Measurements from ENCODE around the gene TCERG1L. TPM values are rescaled to one million over a fixed set of nuclear protein-coding genes. Genes with fewer than 3 reads are reported as not detected.

Gene TCERG1L
- total and polyA plus RNA-seq, 4 donors = not detected

DNA sequence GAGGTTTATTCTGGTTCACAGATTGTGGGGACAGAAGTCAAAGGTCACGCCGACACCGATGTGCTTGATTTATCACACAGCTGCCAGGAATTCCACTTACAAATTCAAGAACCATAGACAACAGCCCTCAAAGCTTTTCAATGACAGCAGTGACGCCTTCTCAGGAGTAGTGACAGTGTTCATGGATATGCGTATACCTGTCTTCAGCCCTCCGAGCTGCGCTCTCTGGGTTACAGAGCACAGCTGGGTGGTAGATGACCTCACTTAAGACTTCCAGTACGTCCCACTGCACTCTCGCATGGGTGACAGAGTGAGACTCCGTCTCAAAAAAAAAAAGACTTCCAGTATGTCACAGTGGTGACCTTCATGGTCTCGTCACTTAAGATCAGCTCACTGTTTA lies 108.5 kb downstream of the TCERG1L start:
- H3K9me3 ChIP-seq (ENCODE audit: control insufficient read depth, low read length) = no peaks in the 10 kb centered on the region
- no peak overlapping the region for H3K4me3 ChIP-seq (ENCODE audit: low read length in 2 of 2)
- DNase-seq (peak in 1 of 2 donors; percentile 7), ATAC-seq (ENCODE audit: low FRiP score) (no peak)
- H3K36me3 ChIP-seq (ENCODE audit: control insufficient read depth in 1 of 2, insufficient read depth in 2 of 2, low read length in 1 of 2) = no peaks in the 10 kb centered on the region
- intact Hi-C loops (cut with DNase I) = no loop called here
- no peaks in the 10 kb centered on the region for H3K27me3 ChIP-seq (ENCODE audit: control insufficient read depth in 1 of 2, insufficient read depth in 2 of 2, low read length in 1 of 2)
- WGBS, 2 donors = 70 to 74% methylated on average over 11 of the region's 11 CpGs
- H3K27ac ChIP-seq (ENCODE audit: low read depth in 1 of 2, low read length in 2 of 2) = no peak overlapping the region
- H3K4me1 ChIP-seq (ENCODE audit: control insufficient read depth in 1 of 2, insufficient read depth in 2 of 2, low read length in 2 of 2) = no peaks in the 10 kb centered on the region

DNA sequence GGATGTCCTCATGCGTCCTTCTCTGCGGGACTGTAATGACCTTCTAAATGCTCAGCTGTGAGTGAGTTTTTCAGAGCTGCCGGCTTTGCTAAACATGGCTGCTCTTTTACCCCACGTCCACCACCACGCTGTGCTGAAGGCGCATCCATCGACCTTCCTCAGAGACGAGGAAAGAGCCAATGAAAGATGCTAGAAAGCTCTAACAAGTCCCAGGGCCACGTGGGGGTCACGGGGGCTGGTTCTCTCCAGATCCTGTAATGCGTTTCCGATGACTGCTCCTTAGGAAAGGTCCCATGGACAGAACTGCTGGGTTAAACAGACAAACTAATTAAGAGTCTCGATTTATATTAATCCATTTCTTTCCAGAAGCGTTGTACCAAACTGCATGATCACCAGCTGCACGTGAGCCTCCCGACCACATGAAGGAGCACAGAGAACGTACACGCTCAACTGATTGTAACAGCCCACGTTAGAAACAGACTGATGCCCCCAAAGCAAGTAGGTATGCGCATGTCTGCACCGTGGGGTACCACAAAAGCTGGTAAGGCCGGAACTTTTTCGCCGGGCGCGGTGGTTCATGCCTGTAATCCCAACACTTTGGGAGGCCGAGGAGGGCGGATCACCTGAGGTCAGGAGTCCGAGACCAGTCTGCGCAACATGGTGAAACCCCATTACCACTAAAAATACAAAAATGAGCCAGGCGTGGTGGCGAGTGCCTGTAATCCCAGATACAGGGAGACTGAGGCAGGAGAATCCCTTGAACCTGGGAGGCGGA lies 109.6 kb downstream of the TCERG1L start:
- Histone ChIP-seq H3K9me3 (ENCODE audit: control insufficient read depth, low read length) (no peaks in the 10 kb centered on the region), H3K27ac (ENCODE audit: low read depth in 1 of 2, low read length in 2 of 2) (no peak overlapping the region), H3K4me1 (ENCODE audit: control insufficient read depth in 1 of 2, insufficient read depth in 2 of 2, low read length in 2 of 2) (no peaks in the 10 kb centered on the region), H3K27me3 (ENCODE audit: control insufficient read depth in 1 of 2, insufficient read depth in 2 of 2, low read length in 1 of 2) (no peaks in the 10 kb centered on the region), H3K4me3 (ENCODE audit: low read length in 2 of 2) (no peak overlapping the region), H3K36me3 (ENCODE audit: control insufficient read depth in 1 of 2, insufficient read depth in 2 of 2, low read length in 1 of 2) (no peaks in the 10 kb centered on the region)
- peak in 1 of 2 donors; percentile 49 for DNase-seq
- no peak for ATAC-seq (ENCODE audit: low FRiP score)
- intact Hi-C loops (cut with DNase I) = no loop called here
- WGBS, 2 donors = 91 to 93% methylated on average over 33 of the region's 33 CpGs

DNA sequence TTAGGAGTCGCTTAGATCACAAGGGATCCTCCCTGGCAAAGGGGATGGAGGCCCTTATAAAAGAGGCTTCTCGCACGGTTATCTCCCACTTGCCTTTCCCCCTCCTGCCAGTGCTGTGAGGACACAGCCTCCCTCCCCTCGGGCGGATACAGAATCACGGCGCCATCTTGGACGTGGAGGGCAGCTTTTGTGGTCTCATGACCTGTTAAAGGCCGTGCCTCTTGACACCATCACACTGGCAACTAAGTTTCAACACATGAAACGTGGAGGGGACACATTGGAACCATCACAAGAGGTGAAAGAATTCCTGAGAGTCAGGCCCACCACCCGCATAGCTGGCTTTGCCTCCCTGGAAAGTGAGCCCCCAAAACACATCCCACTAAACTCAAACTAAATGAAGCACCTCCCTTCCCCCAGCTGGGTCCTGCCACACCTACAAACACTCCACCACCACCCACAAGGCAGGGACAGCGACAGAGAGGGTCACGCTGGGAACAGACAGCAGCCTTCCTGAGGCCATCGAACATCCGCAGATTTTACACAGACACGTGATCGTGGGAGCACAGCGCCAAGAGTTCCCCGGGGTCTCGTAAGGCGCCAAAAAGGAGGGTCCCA lies 110.6 kb downstream of the TCERG1L start:
- 83 to 84% methylated on average over 21 of the region's 21 CpGs for WGBS, 2 donors

DNA sequence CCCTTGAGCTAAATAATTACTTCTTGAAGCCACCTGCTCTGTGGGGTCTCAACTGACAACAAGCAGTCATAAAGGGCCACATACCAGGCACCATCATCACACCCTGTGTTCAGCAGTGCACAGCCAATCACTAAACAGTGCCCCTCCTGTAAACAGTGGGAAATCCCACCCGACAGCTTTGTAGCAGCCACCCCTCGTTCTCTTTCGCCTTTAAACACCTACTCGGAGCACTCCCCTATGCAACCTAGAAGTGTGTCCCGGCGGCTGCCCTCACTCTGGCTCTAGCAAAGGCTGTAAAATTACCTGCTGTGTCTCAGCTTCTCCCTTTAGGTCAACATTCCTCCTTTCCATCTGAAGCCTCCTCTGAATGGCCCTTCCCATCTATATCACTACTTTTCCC lies 111.9 kb downstream of the TCERG1L start:
- no peaks in the 10 kb centered on the region for H3K4me1 ChIP-seq (ENCODE audit: control insufficient read depth in 1 of 2, insufficient read depth in 2 of 2, low read length in 2 of 2)
- H3K27me3 ChIP-seq (ENCODE audit: control insufficient read depth in 1 of 2, insufficient read depth in 2 of 2, low read length in 1 of 2) = no peaks in the 10 kb centered on the region
- no peak overlapping the region for H3K27ac ChIP-seq (ENCODE audit: low read depth in 1 of 2, low read length in 2 of 2)
- 14 to 17% methylated on average over 6 of the region's 6 CpGs for WGBS, 2 donors
- no peak for ATAC-seq (ENCODE audit: low FRiP score)
- peak in 1 of 2 donors; percentile 32 for DNase-seq
- H3K4me3 ChIP-seq (ENCODE audit: low read length in 2 of 2) = no peak overlapping the region
- H3K36me3 ChIP-seq (ENCODE audit: control insufficient read depth in 1 of 2, insufficient read depth in 2 of 2, low read length in 1 of 2) = no peaks in the 10 kb centered on the region
- peaks cover 2% of the 10 kb centered on the region for H3K9me3 ChIP-seq (ENCODE audit: control insufficient read depth, low read length)
- intact Hi-C loops (cut with DNase I) = no loop called here

More for the DNA sequence above, 110.6 kb downstream of the TCERG1L start:
- Histone ChIP-seq H3K4me1 (ENCODE audit: control insufficient read depth in 1 of 2, insufficient read depth in 2 of 2, low read length in 2 of 2) (no peaks in the 10 kb centered on the region), H3K27me3 (ENCODE audit: control insufficient read depth in 1 of 2, insufficient read depth in 2 of 2, low read length in 1 of 2) (no peaks in the 10 kb centered on the region), H3K4me3 (ENCODE audit: low read length in 2 of 2) (no peak overlapping the region), H3K9me3 (ENCODE audit: control insufficient read depth, low read length) (peaks cover 2% of the 10 kb centered on the region), H3K27ac (ENCODE audit: low read depth in 1 of 2, low read length in 2 of 2) (no peak overlapping the region), H3K36me3 (ENCODE audit: control insufficient read depth in 1 of 2, insufficient read depth in 2 of 2, low read length in 1 of 2) (no peaks in the 10 kb centered on the region)
- peak in 1 of 2 donors; percentile 41 for DNase-seq
- intact Hi-C loops (cut with DNase I) = no loop called here
- ATAC-seq (ENCODE audit: low FRiP score) = no peak

DNA sequence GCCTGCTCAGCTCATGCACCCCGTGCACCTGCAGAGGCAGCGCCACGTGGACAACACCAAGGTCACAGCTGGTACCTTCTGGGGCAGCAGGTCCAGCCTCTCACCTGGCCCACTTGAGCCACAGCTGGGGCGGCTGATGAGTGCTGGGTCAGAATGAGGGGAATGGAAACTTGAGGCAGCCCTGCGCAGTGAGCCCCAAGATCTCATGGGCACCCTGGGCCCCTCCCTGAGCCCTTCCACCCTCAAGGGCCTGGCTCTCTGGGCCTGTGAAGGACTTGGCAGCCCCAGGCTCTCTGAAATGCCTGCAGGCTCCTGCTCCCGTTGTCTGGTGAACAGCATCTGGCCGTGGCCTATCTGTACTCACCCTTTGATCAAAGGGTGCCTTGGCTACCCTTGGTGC lies 112.7 kb downstream of the TCERG1L start:
- WGBS, 2 donors = 71 to 74% methylated on average over 7 of the region's 7 CpGs
- Histone ChIP-seq H3K36me3 (ENCODE audit: control insufficient read depth in 1 of 2, insufficient read depth in 2 of 2, low read length in 1 of 2) (no peaks in the 10 kb centered on the region), H3K27me3 (ENCODE audit: control insufficient read depth in 1 of 2, insufficient read depth in 2 of 2, low read length in 1 of 2) (no peaks in the 10 kb centered on the region), H3K9me3 (ENCODE audit: control insufficient read depth, low read length) (peaks cover 2% of the 10 kb centered on the region), H3K4me1 (ENCODE audit: control insufficient read depth in 1 of 2, insufficient read depth in 2 of 2, low read length in 2 of 2) (no peaks in the 10 kb centered on the region), H3K4me3 (ENCODE audit: low read length in 2 of 2) (no peak overlapping the region), H3K27ac (ENCODE audit: low read depth in 1 of 2, low read length in 2 of 2) (no peak overlapping the region)
- intact Hi-C loops (cut with DNase I) = no loop called here
- DNase-seq (peak in 1 of 2 donors; percentile 55), ATAC-seq (ENCODE audit: low FRiP score) (no peak)

DNA sequence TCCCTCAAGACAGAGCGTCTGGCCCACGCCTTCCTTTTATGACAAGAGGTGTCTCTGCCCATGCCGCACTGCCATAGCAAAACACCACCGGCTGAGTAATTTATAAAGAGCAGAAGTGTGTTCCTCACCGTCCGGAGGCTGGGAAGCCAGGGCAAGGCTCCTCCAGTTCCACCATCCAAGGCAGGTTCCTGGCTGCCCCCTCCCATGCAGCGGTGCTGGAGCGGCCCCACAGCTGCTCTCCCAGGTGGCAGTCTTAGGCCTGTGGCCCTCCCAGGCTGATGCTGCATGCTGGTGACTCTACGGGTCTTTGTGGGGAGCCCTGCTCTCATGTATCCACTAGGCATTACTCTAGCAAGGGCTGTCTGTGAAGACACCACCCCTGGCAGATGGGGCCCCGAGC lies 113.1 kb downstream of the TCERG1L start:
- intact Hi-C loops (cut with DNase I) = no loop called here

DNA sequence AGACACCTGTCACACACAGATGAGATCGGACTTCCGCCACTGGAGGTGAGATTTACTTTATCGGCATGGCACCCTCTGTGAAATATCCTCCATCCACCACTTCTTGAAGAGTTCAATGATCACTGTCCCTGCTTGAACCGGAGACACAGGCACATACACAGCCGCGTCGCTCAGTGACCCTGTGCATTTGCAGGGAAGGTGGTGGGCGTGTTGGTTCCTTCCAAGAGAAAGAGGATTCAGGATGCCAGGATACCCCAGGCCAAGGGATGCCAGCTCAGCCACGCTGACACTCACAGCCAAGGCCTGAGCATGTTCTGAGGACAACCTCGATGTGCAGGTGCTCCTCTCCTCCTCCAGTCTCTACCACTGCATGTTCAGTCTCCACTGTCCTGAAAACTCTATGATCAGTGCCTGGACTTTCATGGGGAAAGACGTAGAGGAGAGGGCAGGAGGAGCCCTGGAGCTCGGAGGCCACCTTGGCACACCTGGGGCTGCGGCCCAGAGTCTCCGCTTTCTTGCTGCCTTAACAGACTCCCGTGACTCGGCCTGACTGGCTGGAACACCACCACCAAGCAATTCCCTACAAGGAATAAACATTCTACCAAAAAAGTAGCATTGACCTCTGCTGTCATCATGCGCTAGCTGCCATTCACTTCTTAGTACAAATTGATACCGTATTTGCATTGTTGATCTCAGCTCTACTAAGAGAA lies 115.2 kb downstream of the TCERG1L start:
- DNase-seq (no peak), ATAC-seq (ENCODE audit: low FRiP score) (peak; percentile 46)
- H3K9me3 ChIP-seq (ENCODE audit: control insufficient read depth, low read length) = peaks cover 2% of the 10 kb centered on the region
- H3K36me3 ChIP-seq (ENCODE audit: control insufficient read depth in 1 of 2, insufficient read depth in 2 of 2, low read length in 1 of 2) = no peaks in the 10 kb centered on the region
- H3K4me1 ChIP-seq (ENCODE audit: control insufficient read depth in 1 of 2, insufficient read depth in 2 of 2, low read length in 2 of 2) = no peaks in the 10 kb centered on the region
- intact Hi-C loops (cut with DNase I) = no loop called here
- no peak overlapping the region for H3K4me3 ChIP-seq (ENCODE audit: low read length in 2 of 2)
- H3K27ac ChIP-seq (ENCODE audit: low read depth in 1 of 2, low read length in 2 of 2) = no peak overlapping the region
- H3K27me3 ChIP-seq (ENCODE audit: control insufficient read depth in 1 of 2, insufficient read depth in 2 of 2, low read length in 1 of 2) = no peaks in the 10 kb centered on the region
- WGBS, 2 donors = 84% methylated on average over 18 of the region's 18 CpGs

More for the DNA sequence above, 113.1 kb downstream of the TCERG1L start:
- no peaks in the 10 kb centered on the region for H3K4me1 ChIP-seq (ENCODE audit: control insufficient read depth in 1 of 2, insufficient read depth in 2 of 2, low read length in 2 of 2)
- 83 to 84% methylated on average over 10 of the region's 10 CpGs for WGBS, 2 donors
- ATAC-seq (ENCODE audit: low FRiP score) (peak; percentile 12), DNase-seq (peak in 1 of 2 donors; percentile 45)
- no peak overlapping the region for H3K27ac ChIP-seq (ENCODE audit: low read depth in 1 of 2, low read length in 2 of 2)
- no peak overlapping the region for H3K4me3 ChIP-seq (ENCODE audit: low read length in 2 of 2)
- no peaks in the 10 kb centered on the region for H3K27me3 ChIP-seq (ENCODE audit: control insufficient read depth in 1 of 2, insufficient read depth in 2 of 2, low read length in 1 of 2)
- peaks cover 2% of the 10 kb centered on the region for H3K9me3 ChIP-seq (ENCODE audit: control insufficient read depth, low read length)
- no peaks in the 10 kb centered on the region for H3K36me3 ChIP-seq (ENCODE audit: control insufficient read depth in 1 of 2, insufficient read depth in 2 of 2, low read length in 1 of 2)

DNA sequence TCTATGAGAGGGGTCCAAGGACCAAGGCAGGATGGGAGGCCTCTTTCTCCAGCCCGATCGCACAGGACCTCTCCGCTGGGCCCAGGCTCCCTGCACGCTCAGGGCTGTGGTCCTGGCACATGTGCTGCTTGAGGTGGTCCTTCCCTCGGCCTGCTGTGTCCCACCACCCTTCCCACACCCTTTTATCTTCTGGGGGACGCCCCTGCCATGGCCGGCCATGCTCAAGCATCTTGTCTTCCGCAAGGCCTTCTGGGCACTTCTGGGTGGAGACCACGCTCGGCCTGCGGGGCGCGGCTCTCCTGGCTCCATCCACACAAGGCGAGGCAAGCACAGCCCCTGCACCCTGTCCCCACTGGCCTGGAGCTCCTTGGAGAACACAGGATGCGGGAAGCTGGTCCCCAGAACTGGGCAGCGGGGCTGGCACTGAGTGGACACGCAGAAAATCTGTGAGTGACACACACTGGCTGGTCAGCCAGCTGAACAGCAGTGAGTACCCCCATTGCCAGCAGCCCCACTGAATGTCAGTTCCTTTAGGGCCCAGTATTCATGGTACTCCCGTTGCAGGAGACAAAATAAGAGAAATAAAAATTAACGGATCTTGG lies 115.9 kb downstream of the TCERG1L start:
- Histone ChIP-seq H3K9me3 (ENCODE audit: control insufficient read depth, low read length) (peaks cover 2% of the 10 kb centered on the region), H3K36me3 (ENCODE audit: control insufficient read depth in 1 of 2, insufficient read depth in 2 of 2, low read length in 1 of 2) (no peaks in the 10 kb centered on the region), H3K27me3 (ENCODE audit: control insufficient read depth in 1 of 2, insufficient read depth in 2 of 2, low read length in 1 of 2) (no peaks in the 10 kb centered on the region), H3K4me3 (ENCODE audit: low read length in 2 of 2) (no peak overlapping the region), H3K4me1 (ENCODE audit: control insufficient read depth in 1 of 2, insufficient read depth in 2 of 2, low read length in 2 of 2) (no peaks in the 10 kb centered on the region), H3K27ac (ENCODE audit: low read depth in 1 of 2, low read length in 2 of 2) (no peak overlapping the region)
- intact Hi-C loops (cut with DNase I) = no loop called here
- 83 to 85% methylated on average over 19 of the region's 19 CpGs for WGBS, 2 donors
- DNase-seq = no peak
- ATAC-seq (ENCODE audit: low FRiP score) = peak; percentile 11
